Progenitor cell of endocrine pancreas (in vitro differentiated cells): Measurements from ENCODE around the gene GOLGA8T. TPM values are rescaled to one million over a fixed set of nuclear protein-coding genes. Genes with fewer than 3 reads are reported as not detected.
"Not testable (repeated sequence)": the region's sequence is repeated elsewhere in the genome, so short reads cannot be mapped to it uniquely, and the experiment has no call there.

Experiments
- DNase-seq: peaks from one replicate; pipeline ENCODE4 v3.0.0; 2021; ENCODE audit warnings: low spot score; ENCODE audit not compliant: unreplicated experiment
- H3K27ac Mint-ChIP-seq: 2 replicates; pipeline ENCODE4 v1.8.0; 2021; ENCODE audit warnings: mild to moderate bottlenecking, moderate library complexity, mixed read lengths
- H3K27me3 Mint-ChIP-seq: 2 replicates; pipeline ENCODE4 v1.8.0; 2021; ENCODE audit warnings: mixed read lengths
- H3K36me3 Mint-ChIP-seq: 2 replicates; pipeline ENCODE4 v1.8.0; 2022; ENCODE audit warnings: mixed read lengths; ENCODE audit not compliant: insufficient read depth
- H3K4me1 Mint-ChIP-seq: 2 replicates; pipeline ENCODE4 v1.8.0; 2021; ENCODE audit warnings: low read depth, mixed read lengths
- H3K4me3 Mint-ChIP-seq: 2 replicates; pipeline ENCODE4 v1.8.0; 2021; ENCODE audit warnings: low read depth, mild to moderate bottlenecking, moderate library complexity, mixed read lengths
- H3K9me3 Mint-ChIP-seq: 2 replicates; pipeline ENCODE4 v1.8.0; 2021; ENCODE audit warnings: low read depth, mixed read lengths
- CTCF ChIP-seq: fragments of 200-600 bp; sonication (generic); IDR thresholded peaks from one replicate; pipeline ENCODE4 v1.5.0; 2021; ENCODE audit warnings: antibody characterized with exemption, mild to moderate bottlenecking; ENCODE audit not compliant: unreplicated experiment
- total RNA-seq: library from RNA; stranded (reverse); gene quantifications from 2 replicates; pipeline ENCODE4 v1.2.1, GENCODE V29; 2021

The GOLGA8T gene
- total RNA-seq, 1 donor from 2014 or later = not detected

GRCh38 chr15:30167403-30167802 lies 32.6 kb downstream of the GOLGA8T start:
- H3K27ac Mint-ChIP-seq, H3K27me3 Mint-ChIP-seq: not testable (repeated sequence)

GRCh38 chr15:30167886-30168285 lies 33.0 kb downstream of the GOLGA8T start:
- H3K9me3 Mint-ChIP-seq, H3K36me3 Mint-ChIP-seq, DNase-seq, H3K4me1 Mint-ChIP-seq, H3K27me3 Mint-ChIP-seq, H3K4me3 Mint-ChIP-seq, H3K27ac Mint-ChIP-seq: not testable (repeated sequence)

More at GRCh38 chr15:30167403-30167802, 32.6 kb downstream of the GOLGA8T start:
- H3K4me3 Mint-ChIP-seq, H3K4me1 Mint-ChIP-seq, H3K36me3 Mint-ChIP-seq, H3K9me3 Mint-ChIP-seq, DNase-seq: not testable (repeated sequence)

GRCh38 chr15:30171452-30171851 lies 36.6 kb downstream of the GOLGA8T start:
- H3K4me1 Mint-ChIP-seq, H3K4me3 Mint-ChIP-seq, H3K9me3 Mint-ChIP-seq, H3K36me3 Mint-ChIP-seq, DNase-seq, H3K27me3 Mint-ChIP-seq, H3K27ac Mint-ChIP-seq: not testable (repeated sequence)

- not testable (repeated sequence) for H3K4me3 Mint-ChIP-seq, H3K9me3 Mint-ChIP-seq, H3K4me1 Mint-ChIP-seq, H3K36me3 Mint-ChIP-seq, H3K27me3 Mint-ChIP-seq
- DNase-seq = peak; percentile 68
- H3K27ac Mint-ChIP-seq = peak overlapping the region; percentile 54
- TF ChIP-seq CTCF = peak; percentile 43
Observed at GRCh38 chr15:30173041-30173608, 38.3 kb downstream of the GOLGA8T start.

GRCh38 chr15:30175291-30175690 lies 40.4 kb downstream of the GOLGA8T start:
- not testable (repeated sequence) for H3K4me1 Mint-ChIP-seq, H3K9me3 Mint-ChIP-seq, H3K4me3 Mint-ChIP-seq, DNase-seq, H3K27ac Mint-ChIP-seq, H3K36me3 Mint-ChIP-seq, H3K27me3 Mint-ChIP-seq

- H3K4me3 Mint-ChIP-seq, H3K27me3 Mint-ChIP-seq, DNase-seq, H3K4me1 Mint-ChIP-seq, H3K27ac Mint-ChIP-seq, H3K9me3 Mint-ChIP-seq, H3K36me3 Mint-ChIP-seq: not testable (repeated sequence)
Observed at GRCh38 chr15:30176613-30177012, 41.8 kb downstream of the GOLGA8T start.

- H3K36me3 Mint-ChIP-seq, DNase-seq, H3K27ac Mint-ChIP-seq, H3K4me3 Mint-ChIP-seq, H3K9me3 Mint-ChIP-seq, H3K27me3 Mint-ChIP-seq, H3K4me1 Mint-ChIP-seq: not testable (repeated sequence)
Observed at GRCh38 chr15:30179814-30180213, 45.0 kb downstream of the GOLGA8T start.

GRCh38 chr15:30185495-30185894 lies 50.6 kb downstream of the GOLGA8T start:
- not testable (repeated sequence) for H3K4me3 Mint-ChIP-seq, H3K27ac Mint-ChIP-seq, H3K36me3 Mint-ChIP-seq, H3K4me1 Mint-ChIP-seq, DNase-seq, H3K27me3 Mint-ChIP-seq, H3K9me3 Mint-ChIP-seq

- H3K27me3 Mint-ChIP-seq, H3K4me3 Mint-ChIP-seq, H3K9me3 Mint-ChIP-seq, H3K4me1 Mint-ChIP-seq, DNase-seq, H3K36me3 Mint-ChIP-seq, H3K27ac Mint-ChIP-seq: not testable (repeated sequence)
Observed at GRCh38 chr15:30187429-30187828, 52.6 kb downstream of the GOLGA8T start.

GRCh38 chr15:30189754-30190153 lies 54.9 kb downstream of the GOLGA8T start:
- H3K4me1 Mint-ChIP-seq, H3K36me3 Mint-ChIP-seq, H3K27ac Mint-ChIP-seq, DNase-seq, H3K27me3 Mint-ChIP-seq, H3K4me3 Mint-ChIP-seq, H3K9me3 Mint-ChIP-seq: not testable (repeated sequence)

GRCh38 chr15:30191143-30191542 lies 56.3 kb downstream of the GOLGA8T start:
- not testable (repeated sequence) for H3K9me3 Mint-ChIP-seq, DNase-seq, H3K27me3 Mint-ChIP-seq, H3K4me1 Mint-ChIP-seq, H3K36me3 Mint-ChIP-seq, H3K4me3 Mint-ChIP-seq, H3K27ac Mint-ChIP-seq

GRCh38 chr15:30191639-30192038 lies 56.8 kb downstream of the GOLGA8T start:
- not testable (repeated sequence) for H3K36me3 Mint-ChIP-seq, H3K4me1 Mint-ChIP-seq, H3K27me3 Mint-ChIP-seq, DNase-seq, H3K27ac Mint-ChIP-seq, H3K9me3 Mint-ChIP-seq
- peak overlapping the region; percentile 33 for H3K4me3 Mint-ChIP-seq

GRCh38 chr15:30192119-30192745 lies 57.4 kb downstream of the GOLGA8T start:
- H3K27ac Mint-ChIP-seq, H3K36me3 Mint-ChIP-seq, H3K27me3 Mint-ChIP-seq, H3K9me3 Mint-ChIP-seq, H3K4me3 Mint-ChIP-seq, DNase-seq, H3K4me1 Mint-ChIP-seq: not testable (repeated sequence)
